DMS79 treated with DMSO at 0.1 percent for 48 hours (cell line): ENCODE data around the gene FSTL4.

ENCODE experiments used
- DNase-seq: peaks from one replicate; lab custom pipeline; 2025; lab: John Stamatoyannopoulos, UW

FSTL4 gene

DNA sequence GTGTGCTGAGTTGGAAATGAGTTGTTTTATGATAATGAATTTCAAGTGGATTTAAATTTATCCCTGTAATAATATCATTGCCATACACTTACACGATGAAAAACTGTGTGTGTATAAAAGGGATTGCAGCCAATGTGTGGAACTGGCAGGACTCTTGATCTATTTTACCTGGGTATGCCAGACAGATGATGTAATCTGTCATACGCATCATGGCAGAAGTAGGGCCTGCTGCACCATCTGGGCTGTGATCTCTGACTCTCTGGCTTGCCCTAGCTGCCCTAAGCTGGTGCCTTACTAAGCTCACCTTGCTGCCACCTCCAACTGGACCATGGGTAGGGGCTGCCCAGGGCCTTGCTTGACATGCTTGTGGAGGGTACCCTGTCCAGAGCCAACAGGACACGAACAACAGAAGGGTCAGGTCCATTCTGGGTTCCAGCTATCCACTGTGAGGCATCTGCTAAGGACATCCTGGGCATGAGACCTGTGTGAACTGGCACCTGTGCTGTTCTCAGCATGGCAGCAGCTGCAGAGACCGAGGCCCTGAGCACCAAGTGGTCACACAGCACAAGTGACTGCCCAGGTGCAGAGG, 184.2 kb downstream of the FSTL4 start:
- DNase-seq = no peak

DNA sequence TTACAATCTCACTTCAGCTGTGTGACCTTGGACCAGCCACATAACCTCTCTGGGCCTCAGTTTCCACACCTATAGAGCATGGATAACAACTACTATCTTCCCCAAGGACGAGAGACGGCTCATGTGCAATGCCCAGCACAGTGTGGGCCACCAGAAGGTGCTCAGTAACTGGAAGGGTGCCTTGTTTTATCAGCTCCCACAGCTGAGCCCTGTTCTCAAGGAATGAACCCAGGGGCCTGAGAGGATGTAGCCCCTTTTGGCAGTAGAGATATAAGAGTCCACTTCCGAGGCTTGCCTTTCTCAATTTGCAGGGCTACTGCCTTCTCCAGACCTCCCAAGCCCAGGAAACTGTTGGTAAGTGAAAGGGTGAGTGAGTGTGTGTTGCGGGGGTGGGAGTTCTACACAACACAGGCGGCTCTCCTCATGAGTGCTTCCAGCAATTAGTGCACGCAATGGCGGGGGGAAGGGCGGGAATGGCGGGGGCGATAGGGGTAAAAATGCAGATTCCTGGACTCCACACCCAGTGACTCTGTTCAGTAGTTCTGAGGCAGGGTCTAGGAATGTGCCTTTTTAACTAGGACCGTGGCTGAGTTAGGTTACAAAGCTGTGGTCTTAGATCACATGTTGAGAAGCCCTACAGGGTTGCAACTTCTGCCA, 185.1 kb downstream of the FSTL4 start:
- no peak for DNase-seq

DNA sequence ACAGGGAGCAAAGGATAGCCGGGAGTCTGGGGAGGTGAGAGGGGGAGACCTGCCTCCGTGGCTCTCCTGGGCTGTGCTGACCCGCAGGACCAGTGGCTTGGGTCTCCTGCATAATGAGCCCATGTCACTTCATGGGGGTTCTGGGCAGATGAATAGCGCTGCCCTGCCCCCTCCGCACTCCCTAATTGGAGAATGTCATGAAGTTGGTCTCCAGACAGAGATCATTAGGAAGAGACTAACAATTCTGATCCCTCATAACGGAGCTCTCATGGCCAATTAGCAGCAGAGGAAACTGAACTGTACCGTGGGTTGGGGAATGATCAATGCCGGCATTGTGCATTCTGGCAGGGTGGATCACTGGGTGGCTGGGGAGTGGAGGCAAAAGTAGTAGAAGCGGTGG, 186.1 kb downstream of the FSTL4 start:
- DNase-seq = no peak

DNA sequence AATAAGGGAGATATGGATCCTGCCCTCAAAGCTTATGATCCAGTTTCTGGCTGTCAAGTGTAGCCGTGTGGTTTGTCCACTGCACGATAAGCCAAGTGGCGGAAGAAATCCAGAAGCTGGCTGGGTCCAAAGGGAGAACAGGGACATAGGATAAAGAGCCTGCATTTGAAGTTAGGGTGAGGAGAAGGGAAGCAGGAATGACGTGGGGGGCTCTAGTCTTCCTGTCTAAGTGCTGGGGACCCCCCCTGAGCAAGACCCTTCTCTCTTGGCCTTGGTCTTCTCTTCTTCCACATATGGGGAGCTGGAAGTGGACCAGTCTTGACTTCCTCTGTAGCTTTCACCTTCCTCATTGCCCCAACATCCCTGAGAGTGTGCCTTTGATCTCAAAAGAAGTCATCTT, 186.6 kb downstream of the FSTL4 start:
- DNase-seq = no peak

DNA sequence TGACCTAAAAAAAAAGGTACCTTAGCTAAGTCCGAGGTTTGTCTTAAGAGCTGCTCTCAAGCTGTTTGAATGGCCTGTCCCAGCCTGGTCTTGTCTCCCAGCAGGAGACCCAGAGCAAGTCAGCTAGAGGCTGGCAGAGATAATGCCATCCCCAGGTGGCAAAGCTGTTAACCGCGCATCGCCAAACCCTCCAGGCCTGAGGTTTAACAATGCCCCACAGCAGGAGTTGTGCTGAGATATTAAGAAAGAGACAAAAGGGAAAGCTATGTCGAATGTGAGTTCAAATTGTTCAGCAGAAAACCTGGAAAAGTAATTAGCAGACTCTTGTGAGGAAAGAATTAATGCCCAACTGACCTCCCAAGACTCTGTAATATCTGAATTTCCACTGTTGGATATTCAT, 187.1 kb downstream of the FSTL4 start:
- DNase-seq = no peak

DNA sequence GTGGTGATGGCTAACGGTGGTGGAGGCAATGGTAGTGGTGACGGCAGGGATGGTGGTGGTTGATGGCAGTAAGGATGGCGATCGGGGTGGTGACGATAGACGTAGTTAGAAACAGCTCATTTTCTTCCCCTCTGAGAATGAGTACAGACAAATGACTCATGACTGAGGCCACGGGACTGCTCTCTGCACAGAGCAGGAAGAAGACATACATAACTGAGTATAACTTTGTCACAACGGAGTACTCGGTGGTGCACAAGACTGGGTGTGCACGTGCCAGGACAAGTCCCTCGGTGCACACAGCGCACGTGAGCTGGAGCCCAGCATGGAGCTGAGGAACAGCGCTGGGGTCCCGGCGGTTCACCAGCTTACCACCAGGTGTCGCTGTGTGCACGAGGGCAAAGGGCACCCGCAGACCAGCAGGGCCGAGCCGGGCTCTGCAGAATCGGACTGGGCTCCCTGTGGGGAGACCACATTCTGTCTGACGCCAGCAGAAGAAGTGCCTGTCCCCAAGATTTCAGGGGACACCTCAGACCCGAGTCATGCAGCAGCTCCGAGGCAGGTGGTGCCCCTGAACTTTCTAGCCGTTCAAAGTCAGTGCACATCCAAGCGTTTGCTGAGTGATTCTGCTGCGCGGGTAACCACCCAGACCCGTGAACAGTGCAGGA, 188.6 kb downstream of the FSTL4 start:
- no peak for DNase-seq

DNA sequence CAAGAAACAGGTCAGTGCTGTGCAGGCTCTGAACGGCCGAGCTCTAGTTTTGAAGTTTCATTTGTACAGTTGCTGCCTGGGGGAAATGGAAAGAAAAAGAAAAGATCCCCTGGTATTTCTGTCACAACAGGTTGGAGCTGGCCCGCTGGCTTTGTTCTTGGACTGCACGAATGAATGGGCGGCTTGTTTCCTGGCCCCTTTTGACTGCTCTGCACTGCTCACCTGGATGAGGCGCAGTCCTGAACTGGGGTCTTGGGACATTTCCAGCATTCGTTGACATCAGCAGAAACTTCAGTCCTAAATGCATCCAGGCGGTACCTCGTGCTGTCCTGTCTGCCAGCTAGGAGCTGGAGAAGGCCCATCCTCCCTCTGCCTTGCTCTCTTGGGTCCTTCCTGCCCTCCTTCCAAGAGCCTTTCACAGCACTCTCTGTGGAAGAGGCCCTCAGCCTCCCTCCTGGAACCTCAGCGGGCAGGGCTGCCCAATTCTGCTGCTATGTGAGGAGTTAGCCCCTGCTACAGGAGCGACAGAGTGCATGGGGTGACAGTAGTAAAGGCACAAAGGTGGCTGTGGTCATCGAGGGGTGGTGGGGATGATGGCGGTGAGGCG, 189.2 kb downstream of the FSTL4 start:
- DNase-seq = no peak

DNA sequence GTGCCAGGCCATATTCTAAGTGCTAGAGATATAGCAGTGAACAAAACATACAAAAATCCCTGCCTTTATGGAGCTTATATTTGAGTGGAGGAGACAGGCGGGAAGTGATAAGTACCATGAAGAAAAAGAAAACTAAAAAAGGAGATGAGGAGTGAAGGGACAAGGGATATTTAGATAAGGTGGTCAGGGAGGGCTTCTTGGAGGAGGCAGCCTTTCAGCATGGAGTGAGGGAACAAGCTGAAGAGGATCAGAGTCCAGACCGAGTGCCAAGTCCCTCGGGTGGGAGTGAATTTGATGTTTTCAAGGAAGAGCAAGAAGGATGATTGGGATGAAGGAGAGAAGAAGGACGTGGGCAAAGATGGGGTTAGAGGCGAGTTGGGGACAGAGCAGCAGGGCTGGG, 190.5 kb downstream of the FSTL4 start:
- DNase-seq = no peak

DNA sequence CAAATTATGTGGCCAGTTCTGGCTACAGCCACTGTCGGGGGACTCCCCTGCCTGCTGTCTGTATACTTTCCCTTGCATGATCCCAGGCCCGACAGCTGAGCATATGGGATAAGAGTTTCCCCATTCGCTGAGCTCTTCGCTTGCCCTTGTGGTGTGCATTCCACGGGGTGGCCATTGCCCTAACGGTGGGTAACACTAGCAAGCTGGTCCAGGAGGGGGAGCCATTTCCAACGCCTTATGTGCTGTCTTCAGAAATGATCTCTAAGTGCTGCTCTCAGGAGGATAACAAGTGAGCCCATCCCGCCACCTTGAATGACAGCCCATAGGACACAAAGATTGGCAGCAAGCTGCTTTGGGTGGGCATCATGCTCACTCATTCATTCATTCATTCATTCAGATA, 190.9 kb downstream of the FSTL4 start:
- DNase-seq = no peak

DNA sequence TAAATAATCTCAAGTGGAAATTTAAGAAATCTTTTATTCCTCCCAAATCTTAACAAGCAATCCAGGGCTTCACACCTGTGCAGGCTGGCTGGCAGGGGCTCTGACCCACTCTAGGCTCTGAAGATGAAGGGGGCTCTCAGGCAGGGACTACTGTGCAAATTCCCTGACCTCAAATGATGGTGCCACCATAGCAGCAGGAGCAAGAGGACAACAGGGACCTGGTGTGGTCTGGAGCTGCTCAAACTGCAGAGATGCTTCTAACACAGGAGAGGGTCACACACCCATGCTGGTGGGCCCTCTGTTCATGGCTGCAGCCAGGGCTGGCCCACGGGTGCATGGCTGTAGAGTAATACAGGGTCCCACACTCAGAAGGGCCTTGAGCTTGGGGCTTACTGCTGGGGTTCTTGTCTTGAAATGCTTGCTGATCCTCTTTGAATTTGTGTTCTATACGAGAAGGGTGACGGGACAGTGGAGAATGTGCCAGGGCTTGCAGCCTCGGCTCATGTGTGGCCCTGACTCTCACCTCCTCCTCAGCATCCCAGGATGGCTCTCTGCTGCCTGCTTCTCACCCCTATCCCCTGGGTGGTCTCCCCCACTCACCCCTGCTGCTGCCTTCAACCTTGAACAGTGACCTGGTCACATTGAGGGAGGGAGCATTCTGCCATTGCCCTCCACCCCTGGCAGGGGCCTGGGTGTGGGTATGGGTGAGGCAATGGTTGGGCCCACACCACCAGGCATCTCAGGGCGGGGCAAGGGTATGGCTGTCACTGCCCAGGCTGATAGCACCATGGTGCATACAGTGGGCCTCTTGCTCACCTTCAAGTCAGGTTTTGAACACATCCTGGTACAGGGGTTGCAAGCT, 191.7 kb downstream of the FSTL4 start:
- no peak for DNase-seq

DNA sequence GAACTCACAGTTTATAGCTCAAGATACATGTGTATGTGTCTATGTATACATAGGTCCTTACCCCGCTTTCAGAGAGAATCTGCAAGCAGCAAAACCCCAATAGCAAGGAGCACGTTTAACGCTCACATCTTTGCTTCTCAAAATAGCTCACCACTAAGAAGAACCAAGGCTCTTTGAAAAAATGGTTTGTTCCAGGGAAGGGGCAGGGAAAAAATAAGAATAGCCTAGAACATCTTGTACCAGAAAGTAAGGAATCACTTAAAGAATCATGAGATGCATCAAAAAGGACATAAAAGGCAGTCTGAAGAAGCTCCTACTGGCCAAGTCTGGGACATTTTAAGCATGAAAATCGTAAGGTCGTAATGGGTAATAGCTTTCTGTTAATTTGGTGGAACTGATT, 196.4 kb downstream of the FSTL4 start:
- no peak for DNase-seq

DNA sequence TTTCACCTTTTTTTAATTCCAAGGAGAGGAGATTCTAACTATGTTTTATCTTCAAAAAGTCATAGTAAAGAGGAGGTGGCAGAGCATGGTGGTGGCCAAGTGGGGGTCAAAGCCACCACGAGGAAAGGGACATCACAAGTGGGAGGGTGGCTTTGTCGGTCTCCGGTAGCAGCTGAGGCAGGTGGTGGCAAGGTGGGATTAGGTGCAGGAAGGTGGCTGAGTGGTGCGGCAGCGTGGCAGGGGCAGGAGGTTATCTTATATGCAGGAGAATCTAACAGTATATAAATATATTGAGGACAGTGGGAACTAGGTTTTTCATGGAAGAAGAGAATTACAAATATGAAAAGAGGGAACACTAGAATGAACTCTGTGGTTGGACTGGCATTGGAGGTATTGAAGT, 196.8 kb downstream of the FSTL4 start:
- DNase-seq = no peak

DNA sequence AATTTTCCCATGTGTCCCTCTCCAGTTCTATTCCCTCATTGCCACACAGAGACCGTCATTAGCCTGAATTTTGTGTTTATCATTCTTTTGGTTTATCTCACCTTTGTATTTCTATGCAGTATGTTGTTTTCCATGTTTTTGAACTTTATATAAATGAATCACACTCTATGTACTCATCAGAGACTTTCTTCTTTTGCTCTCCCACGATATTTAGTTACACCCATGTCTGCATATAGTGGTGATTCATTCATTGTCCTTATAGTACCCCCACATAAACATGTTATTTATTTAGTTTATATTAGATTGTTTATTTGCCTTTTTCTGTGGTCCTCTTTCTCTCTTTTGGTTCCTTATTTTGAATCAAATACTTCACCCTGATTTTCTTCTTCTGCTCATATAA, 199.7 kb downstream of the FSTL4 start:
- no peak for DNase-seq

DNA sequence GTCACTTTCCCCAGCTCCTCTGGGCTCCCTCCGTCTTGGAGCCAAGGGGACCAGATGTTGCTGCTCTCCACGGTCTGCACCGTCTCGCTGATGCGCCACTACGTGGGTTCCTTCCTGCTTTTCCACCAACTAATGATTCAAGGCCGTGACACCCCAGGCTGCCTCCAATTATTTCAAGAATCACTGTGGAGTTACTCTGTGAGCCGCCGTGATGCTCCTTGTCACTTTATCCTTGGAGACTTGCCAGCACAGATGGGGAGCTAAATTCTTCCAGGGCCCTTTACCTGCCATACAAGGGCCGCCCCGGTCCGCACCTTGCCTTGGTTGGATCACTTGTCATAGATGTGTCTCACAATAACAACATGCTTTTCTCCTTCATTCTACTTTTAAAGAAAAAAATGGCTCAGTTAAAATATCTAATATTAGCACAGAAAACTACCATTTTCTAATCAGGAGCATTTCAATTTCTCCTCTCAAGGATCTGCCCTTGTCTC, 202.0 kb downstream of the FSTL4 start:
- no peak for DNase-seq

DNA sequence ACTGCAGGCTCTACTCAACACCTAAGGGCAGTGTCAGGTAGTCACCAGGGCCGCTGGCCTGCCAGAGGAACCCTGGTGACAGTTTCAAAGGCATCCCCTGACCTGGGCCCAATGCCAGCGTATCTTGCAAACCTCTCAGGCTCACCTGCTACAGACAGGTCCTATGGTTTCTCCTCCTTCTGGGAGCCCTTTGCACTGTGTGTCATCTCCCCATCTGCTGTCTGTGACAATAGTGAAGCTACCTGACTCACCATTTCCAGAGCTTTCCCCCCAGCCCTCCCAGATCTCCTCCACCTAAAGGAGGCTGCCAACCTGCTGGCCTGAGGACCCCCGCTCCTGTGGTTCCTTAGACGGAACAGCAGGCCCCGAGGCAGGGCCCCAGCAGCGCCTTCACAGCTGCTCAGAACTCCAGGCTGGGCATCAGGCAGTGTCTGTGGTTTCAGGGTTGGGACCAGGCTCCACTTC, 203.1 kb downstream of the FSTL4 start:
- DNase-seq = no peak

DNA sequence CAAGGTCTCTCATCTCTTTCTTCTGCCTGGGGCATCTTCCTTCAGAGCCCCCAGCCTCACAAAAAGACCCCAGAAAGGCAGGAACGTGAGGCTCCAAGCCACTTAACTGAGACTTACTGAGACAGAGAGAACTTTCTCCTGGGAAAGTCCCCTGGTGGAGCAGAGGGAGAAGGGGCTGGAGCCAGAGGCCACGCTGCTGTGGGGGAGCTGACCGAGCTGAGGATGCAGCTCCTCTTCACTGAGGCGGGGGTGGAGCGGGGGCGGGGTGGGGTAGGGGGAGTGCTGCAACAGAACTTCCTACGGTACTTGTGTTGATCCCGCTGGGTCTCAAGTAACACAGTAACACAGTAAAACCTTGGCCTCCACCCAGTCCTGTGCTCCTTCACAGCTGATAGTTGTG, 204.0 kb downstream of the FSTL4 start:
- DNase-seq = no peak

DNA sequence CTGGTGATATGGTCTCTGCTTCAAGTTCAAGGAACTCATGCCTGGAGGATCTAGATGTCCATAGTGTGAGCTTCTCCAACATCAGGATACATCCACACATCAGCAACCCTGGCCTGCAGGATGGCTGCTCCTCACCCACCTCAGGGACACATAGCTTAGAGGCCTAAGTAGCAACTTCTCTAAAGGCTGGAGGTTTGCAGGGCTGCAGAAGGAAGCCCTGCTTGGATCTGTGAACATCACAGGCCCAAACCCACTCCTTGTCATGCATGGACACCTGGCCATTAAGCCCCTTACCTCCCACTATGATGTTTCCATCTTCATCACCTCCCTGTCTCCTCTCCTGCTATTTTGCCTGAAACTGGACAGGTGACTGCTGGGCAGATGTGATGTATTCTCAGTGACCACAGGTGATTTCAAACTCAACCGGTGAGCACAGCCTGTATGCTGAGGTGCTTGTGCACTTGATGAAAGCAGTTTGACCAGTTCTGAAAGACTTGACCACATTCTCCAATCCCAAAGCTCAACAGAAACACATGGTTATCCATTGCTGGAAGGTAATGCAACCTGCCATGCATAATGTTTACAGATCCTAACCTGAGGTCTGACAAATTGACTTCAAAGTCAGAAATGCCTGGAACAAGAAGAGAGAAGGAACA, 205.2 kb downstream of the FSTL4 start:
- no peak for DNase-seq

DNA sequence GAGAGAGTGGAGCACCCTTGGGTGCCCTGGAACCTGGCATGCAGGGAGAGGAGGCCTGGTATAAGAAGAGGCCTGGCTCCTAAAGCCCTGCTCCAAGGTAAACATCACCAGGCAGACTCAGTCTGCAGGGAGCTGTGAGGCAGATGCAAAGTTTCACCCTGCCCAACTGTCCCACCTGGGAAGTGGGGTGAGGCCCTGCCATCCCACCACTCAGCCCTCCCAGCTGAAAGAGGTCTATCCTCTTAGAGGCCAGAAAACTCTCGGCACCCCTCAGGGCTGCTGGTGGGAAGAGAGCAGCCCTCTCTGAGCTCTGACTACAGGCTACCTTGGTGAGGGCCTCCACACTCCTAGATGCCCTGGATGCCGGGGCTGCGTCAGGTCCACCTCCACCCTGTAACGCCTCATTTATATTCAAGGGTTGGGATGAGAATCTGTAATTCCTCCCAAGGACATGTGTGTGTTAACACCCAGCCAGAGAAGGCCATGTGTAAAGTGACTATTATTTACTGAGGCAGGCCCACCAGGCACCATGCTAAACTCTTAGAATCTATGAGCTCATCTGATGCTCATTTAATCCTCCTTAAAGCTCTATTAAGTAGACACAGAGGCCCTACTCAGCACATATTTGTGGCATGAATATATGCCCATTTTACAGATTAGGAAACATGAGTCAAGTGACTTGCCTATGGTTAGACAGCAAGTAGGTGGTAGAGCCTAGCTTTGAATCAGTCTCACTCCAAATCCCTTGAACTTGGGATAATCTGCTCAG, 205.9 kb downstream of the FSTL4 start:
- DNase-seq = no peak

DNA sequence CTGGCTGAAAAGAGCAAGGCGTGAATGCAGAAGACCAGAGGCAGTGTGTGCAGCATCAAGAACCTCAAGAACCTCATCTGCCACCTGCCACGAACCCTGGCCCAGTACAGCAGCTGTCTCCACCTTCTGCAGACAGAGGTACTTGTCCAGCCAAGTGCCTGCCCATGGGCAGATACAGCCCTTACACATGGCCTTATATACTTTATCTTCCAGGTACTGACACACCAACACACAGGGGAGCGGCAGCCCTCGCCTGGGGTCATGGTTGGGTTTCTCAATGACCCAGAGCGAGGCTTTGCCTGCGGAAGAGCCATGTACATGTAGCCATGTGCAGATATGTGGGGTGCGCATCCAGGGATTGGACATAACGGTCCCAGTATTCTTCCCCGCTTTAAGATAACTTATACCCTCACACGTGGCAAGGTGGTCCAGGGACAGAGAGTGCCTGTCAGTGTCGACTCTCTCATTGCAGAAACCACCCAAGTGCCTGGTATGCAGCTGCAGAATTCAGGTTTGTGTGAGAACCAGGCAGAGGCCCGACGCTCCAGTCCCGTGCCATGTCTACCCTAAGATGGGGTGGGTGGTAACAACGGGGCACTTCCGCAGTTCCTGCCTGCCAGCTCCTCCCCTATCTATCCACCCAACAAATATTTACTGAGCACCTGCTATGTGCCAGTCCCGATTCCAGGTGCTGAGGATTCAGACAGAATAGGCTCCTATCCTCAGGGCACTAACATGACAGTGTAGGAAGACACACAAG, 206.9 kb downstream of the FSTL4 start:
- DNase-seq = no peak

DNA sequence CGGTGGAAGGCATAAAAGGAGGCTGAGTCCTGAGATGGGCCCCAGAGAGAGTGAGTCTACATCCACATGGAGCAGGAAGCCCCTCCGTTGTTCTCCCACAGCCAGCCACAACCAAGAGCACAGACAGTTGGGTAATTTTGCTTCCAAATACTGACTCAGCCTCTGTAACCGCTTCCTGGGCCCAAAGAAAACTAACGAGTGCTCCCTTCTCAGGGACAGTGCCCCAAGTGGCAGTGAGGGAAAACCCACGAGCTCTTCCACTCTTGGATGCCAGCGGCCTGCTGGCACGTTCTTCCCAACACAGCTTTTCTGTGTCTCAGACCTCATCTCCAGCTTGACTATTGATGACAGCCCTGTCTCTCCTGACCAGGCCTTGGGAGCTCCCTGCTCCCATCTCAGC, 207.6 kb downstream of the FSTL4 start:
- no peak for DNase-seq
